MM.1S (cell line): ENCODE data around the gene UBE2E1.

ENCODE experiments used
- DNase-seq: peaks from one replicate; pipeline ENCODE4 v3.0.0-alpha.2; 2015
- H2AFZ ChIP-seq: fragments of 300-600 bp; sonication (generic); 2 replicates; pipeline ENCODE4 v1.6.0; 2016; ENCODE audit warnings: antibody characterized with exemption, low read length
- H3F3A ChIP-seq: fragments of 300-600 bp; sonication (generic); 2 replicates; pipeline ENCODE4 v1.6.1; 2016; ENCODE audit warnings: mild to moderate bottlenecking, antibody characterized with exemption, low read length, moderate library complexity, mixed read lengths; ENCODE audit not compliant: insufficient read depth
- H3K27ac ChIP-seq: fragments of 300-600 bp; sonication (generic); 2 replicates; pipeline ENCODE4 v1.5.1; 2016; ENCODE audit warnings: mild to moderate bottlenecking, low read length
- H3K27me3 ChIP-seq: fragments of 300-600 bp; sonication (generic); replicated peaks from 2 replicates; pipeline ENCODE4 v1.6.0; 2016; ENCODE audit warnings: low read length; ENCODE audit not compliant: insufficient read depth
- H3K36me3 ChIP-seq: fragments of 300-600 bp; sonication (generic); replicated peaks from 2 replicates; pipeline ENCODE4 v1.6.1; 2016; ENCODE audit warnings: mild to moderate bottlenecking, low read length, mixed read lengths; ENCODE audit not compliant: insufficient read depth
- H3K4me1 ChIP-seq: fragments of 300-600 bp; sonication (generic); 2 replicates; pipeline ENCODE4 v1.6.1; 2016; ENCODE audit warnings: low read length, mixed read lengths
- H3K4me2 ChIP-seq: fragments of 300-600 bp; sonication (generic); 2 replicates; pipeline ENCODE4 v1.6.0; 2016; ENCODE audit warnings: low read depth, low read length
- H3K4me3 ChIP-seq: fragments of 300-600 bp; sonication (generic); 2 replicates; pipeline ENCODE4 v1.5.1; 2016; ENCODE audit warnings: low read length, mixed read lengths
- H3K79me2 ChIP-seq: fragments of 300-600 bp; sonication (generic); 2 replicates; pipeline ENCODE4 v1.6.1; 2016; ENCODE audit warnings: mixed run types, low read length, mixed read lengths
- H3K9ac ChIP-seq: fragments of 300-600 bp; sonication (generic); 2 replicates; pipeline ENCODE4 v1.6.1; 2016; ENCODE audit warnings: low read length, mixed read lengths
- H3K9me2 ChIP-seq: fragments of 300-600 bp; sonication (generic); replicated peaks from 2 replicates; pipeline ENCODE4 v1.6.1; 2016; ENCODE audit warnings: mild to moderate bottlenecking, low read length, mixed read lengths; ENCODE audit not compliant: insufficient read depth
- H3K9me3 ChIP-seq: fragments of 300-600 bp; sonication (generic); replicated peaks from 2 replicates; pipeline ENCODE4 v1.6.1; 2016; ENCODE audit warnings: mild to moderate bottlenecking, low read length, mixed read lengths; ENCODE audit not compliant: insufficient read depth
- H4K20me1 ChIP-seq: fragments of 300-600 bp; sonication (generic); 2 replicates; pipeline ENCODE4 v1.6.1; 2016; ENCODE audit warnings: mild to moderate bottlenecking, low read length, moderate library complexity, mixed read lengths; ENCODE audit not compliant: insufficient read depth
- CTCF ChIP-seq: fragments of 300-600 bp; sonication (generic); IDR thresholded peaks from 2 replicates; pipeline ENCODE4 v1.5.1; 2016; ENCODE audit warnings: antibody characterized with exemption, low read length, mixed read lengths
- EZH2 ChIP-seq: fragments of 300-600 bp; sonication (generic); optimal IDR thresholded peaks from 2 replicates; pipeline ENCODE3; 2017; ENCODE audit warnings: low read depth, mild to moderate bottlenecking, antibody characterized with exemption, low read length, mixed read lengths
- EZH2phosphoT487 ChIP-seq: fragments of 300-600 bp; sonication (generic); IDR thresholded peaks from 2 replicates; pipeline ENCODE4 v1.6.1; 2018; ENCODE audit warnings: antibody characterized with exemption, low read length

The UBE2E1 gene

GRCh38 chr3:23760325-23760724 lies 45.4 kb upstream of the UBE2E1 start:
- H3K79me2 ChIP-seq = no peaks in the 10 kb centered on the region
- no peaks in the 10 kb centered on the region for H4K20me1 ChIP-seq
- H3K9me2 ChIP-seq = no peaks in the 10 kb centered on the region
- no peak for TF ChIP-seq EZH2phosphoT487
- no peaks in the 10 kb centered on the region; the same call in 1 of the 2 replicates for H3K27me3 ChIP-seq
- no peak overlapping the region for H3K9ac ChIP-seq
- no peaks in the 10 kb centered on the region for H3K9me3 ChIP-seq
- H2AFZ ChIP-seq = no peak overlapping the region
- H3K27ac ChIP-seq = no peak overlapping the region
- peaks cover 7% of the 10 kb centered on the region; the same call in 1 of the 2 replicates for H3K4me1 ChIP-seq
- H3K4me3 ChIP-seq = no peak overlapping the region
- no peaks in the 10 kb centered on the region for H3F3A ChIP-seq
- H3K4me2 ChIP-seq = no peak overlapping the region
- no peaks in the 10 kb centered on the region for H3K36me3 ChIP-seq
- no peak for DNase-seq

GRCh38 chr3:23760871-23761373 lies 44.8 kb upstream of the UBE2E1 start:
- Histone ChIP-seq H3K4me3 (no peak overlapping the region), H2AFZ (no peak overlapping the region), H3K9ac (no peak overlapping the region), H3K36me3 (no peaks in the 10 kb centered on the region), H3K27ac (no peak overlapping the region), H3K79me2 (no peaks in the 10 kb centered on the region), H3K9me3 (no peaks in the 10 kb centered on the region), H4K20me1 (no peaks in the 10 kb centered on the region), H3K4me2 (no peak overlapping the region), H3K4me1 (peaks cover 7% of the 10 kb centered on the region; the same call in 1 of the 2 replicates), H3K27me3 (no peaks in the 10 kb centered on the region), H3K9me2 (no peaks in the 10 kb centered on the region), H3F3A (no peaks in the 10 kb centered on the region)
- TF ChIP-seq CTCF = no peak
- no peak for TF ChIP-seq EZH2
- no peak for TF ChIP-seq EZH2phosphoT487
- no peak for DNase-seq

DNA sequence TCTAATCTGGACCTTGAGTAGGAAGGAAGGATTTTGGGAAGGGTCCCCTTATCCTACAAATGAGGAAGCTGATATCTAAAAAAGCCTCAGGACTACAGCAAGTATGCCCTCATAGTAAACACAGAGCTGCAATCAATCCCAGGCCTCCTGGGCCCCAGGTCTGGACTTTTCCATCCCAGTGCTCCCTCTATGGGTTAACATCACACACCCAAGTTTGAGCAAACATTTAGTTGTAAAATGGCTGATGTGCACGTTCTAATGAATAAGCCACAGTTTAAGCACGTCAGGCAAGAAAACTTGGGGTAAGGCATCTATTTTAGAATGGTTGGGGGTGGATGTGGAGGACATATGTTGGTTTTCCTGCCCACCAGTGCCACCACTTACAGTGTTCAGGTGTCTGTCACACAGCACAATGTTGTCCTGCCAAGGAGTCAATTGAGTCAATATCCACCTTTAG lies 44.3 kb upstream of the UBE2E1 start:
- H3K27ac ChIP-seq = no peak overlapping the region
- DNase-seq = peak; percentile 21
- H3K4me2 ChIP-seq = no peak overlapping the region

More for the DNA sequence above, 44.3 kb upstream of the UBE2E1 start:
- Histone ChIP-seq H2AFZ (no peak overlapping the region), H3K9me2 (no peaks in the 10 kb centered on the region), H3K9ac (no peak overlapping the region), H3K4me3 (no peak overlapping the region), H3K27me3 (no peaks in the 10 kb centered on the region), H4K20me1 (no peaks in the 10 kb centered on the region), H3K79me2 (no peaks in the 10 kb centered on the region), H3K36me3 (no peaks in the 10 kb centered on the region), H3F3A (no peaks in the 10 kb centered on the region), H3K9me3 (no peaks in the 10 kb centered on the region), H3K4me1 (peaks cover 7% of the 10 kb centered on the region; the same call in 1 of the 2 replicates)
- peak; percentile 21; the same call in 1 of the 2 replicates for TF ChIP-seq CTCF
- no peak for TF ChIP-seq EZH2
